OCI-LY1 (cell line): ENCODE data around the gene ANTKMT.

Experiments used
- H2AFZ ChIP-seq: fragments of 200-600 bp; sonication (generic), shearing (Covaris generic); 2 replicates; pipeline ENCODE4 v1.6.0; 2014; ENCODE audit warnings: antibody characterized with exemption, mild to moderate bottlenecking, low read length
- H3F3A ChIP-seq: fragments of 200-600 bp; sonication (generic), shearing (Covaris generic); 2 replicates; pipeline ENCODE4 v1.6.0; 2014; ENCODE audit warnings: mild to moderate bottlenecking, antibody characterized with exemption, low read length, moderate library complexity; ENCODE audit not compliant: insufficient read depth
- H3K27ac ChIP-seq: fragments of 200-600 bp; sonication (generic); 2 replicates; pipeline ENCODE4 v1.5.1; 2014; ENCODE audit warnings: low read length, mixed run types, mild to moderate bottlenecking, low read depth; ENCODE audit not compliant: poor library complexity, severe bottlenecking
- H3K27me3 ChIP-seq: fragments of 200-600 bp; sonication (generic); 2 replicates; pipeline ENCODE4 v1.6.0; 2014; ENCODE audit warnings: antibody characterized with exemption, mild to moderate bottlenecking, low read length, moderate library complexity; ENCODE audit not compliant: insufficient read depth
- H3K36me3 ChIP-seq: fragments of 200-600 bp; sonication (generic); 2 replicates; pipeline ENCODE4 v1.6.1; 2014; ENCODE audit warnings: mild to moderate bottlenecking, antibody characterized with exemption, low read length, moderate library complexity, mixed read lengths; ENCODE audit not compliant: insufficient read depth
- H3K4me1 ChIP-seq: fragments of 200-600 bp; sonication (generic); 2 replicates; pipeline ENCODE4 v1.5.1; 2014; ENCODE audit warnings: mild to moderate bottlenecking, low read length, moderate library complexity; ENCODE audit not compliant: insufficient read depth, severe bottlenecking
- H3K4me2 ChIP-seq: fragments of 200-600 bp; sonication (generic), shearing (Covaris generic); 2 replicates; pipeline ENCODE4 v1.6.1; 2014; ENCODE audit warnings: low read length
- H3K4me3 ChIP-seq: fragments of 200-600 bp; sonication (generic); 2 replicates; pipeline ENCODE4 v1.5.1; 2014; ENCODE audit warnings: low read length, low read depth, mild to moderate bottlenecking, mixed read lengths; ENCODE audit not compliant: poor library complexity, severe bottlenecking
- H3K79me2 ChIP-seq: fragments of 200-600 bp; shearing (Covaris generic); 2 replicates; pipeline ENCODE4 v1.6.1; 2016; ENCODE audit warnings: mixed run types, low read length, mixed read lengths; ENCODE audit not compliant: insufficient read depth
- H3K9ac ChIP-seq: fragments of 200-600 bp; sonication (generic), shearing (Covaris generic); 2 replicates; pipeline ENCODE4 v1.6.1; 2014; ENCODE audit warnings: mild to moderate bottlenecking, low read length, mixed read lengths
- H3K9me2 ChIP-seq: fragments of 200-600 bp; sonication (generic), shearing (Covaris generic); 2 replicates; pipeline ENCODE4 v1.6.1; 2014; ENCODE audit warnings: low read depth, mild to moderate bottlenecking, low read length, mixed read lengths
- H3K9me3 ChIP-seq: fragments of 200-600 bp; shearing (Covaris generic); 2 replicates; pipeline ENCODE4 v1.6.1; 2014; ENCODE audit warnings: low read length, mixed read lengths
- H4K20me1 ChIP-seq: fragments of 200-600 bp; sonication (generic), shearing (Covaris generic); 2 replicates; pipeline ENCODE4 v1.6.0; 2016; ENCODE audit warnings: mild to moderate bottlenecking, low read length; ENCODE audit not compliant: insufficient read depth
- EZH2 ChIP-seq: fragments of 200-600 bp; sonication (generic), shearing (Covaris generic); IDR thresholded peaks from 2 replicates; pipeline ENCODE4 v1.8.0; 2017; ENCODE audit warnings: borderline replicate concordance, mixed run types, mild to moderate bottlenecking, antibody characterized with exemption, low read length, moderate library complexity, mixed read lengths
- TF ChIP-seq, protein P1 (sequence below): fragments of 200-600 bp; sonication (generic), shearing (Covaris generic); IDR thresholded peaks from 2 replicates; pipeline ENCODE4 v1.5.1; 2017; ENCODE audit warnings: mild to moderate bottlenecking, antibody characterized with exemption, low read length, moderate library complexity, mixed read lengths

ANTKMT gene

DNA sequence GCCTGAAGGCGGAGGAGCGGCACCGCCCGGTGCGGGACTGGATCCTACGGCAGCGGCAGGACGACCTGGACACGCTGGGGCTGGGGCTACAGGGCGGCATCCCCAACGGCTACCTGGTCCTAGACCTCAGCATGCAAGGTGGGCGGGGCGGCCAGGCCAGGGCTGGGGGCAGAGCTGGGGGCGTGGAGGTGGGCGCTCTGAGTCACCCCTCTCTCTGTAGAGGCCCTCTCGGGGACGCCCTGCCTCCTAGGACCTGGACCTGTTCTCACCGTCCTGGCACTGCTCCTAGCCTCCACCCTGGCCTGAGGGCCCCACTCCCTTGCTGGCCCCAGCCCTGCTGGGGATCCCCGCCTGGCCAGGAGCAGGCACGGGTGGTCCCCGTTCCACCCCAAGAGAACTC, 47.5 kb downstream of the ANTKMT start:
- TF ChIP-seq, protein P1, sequence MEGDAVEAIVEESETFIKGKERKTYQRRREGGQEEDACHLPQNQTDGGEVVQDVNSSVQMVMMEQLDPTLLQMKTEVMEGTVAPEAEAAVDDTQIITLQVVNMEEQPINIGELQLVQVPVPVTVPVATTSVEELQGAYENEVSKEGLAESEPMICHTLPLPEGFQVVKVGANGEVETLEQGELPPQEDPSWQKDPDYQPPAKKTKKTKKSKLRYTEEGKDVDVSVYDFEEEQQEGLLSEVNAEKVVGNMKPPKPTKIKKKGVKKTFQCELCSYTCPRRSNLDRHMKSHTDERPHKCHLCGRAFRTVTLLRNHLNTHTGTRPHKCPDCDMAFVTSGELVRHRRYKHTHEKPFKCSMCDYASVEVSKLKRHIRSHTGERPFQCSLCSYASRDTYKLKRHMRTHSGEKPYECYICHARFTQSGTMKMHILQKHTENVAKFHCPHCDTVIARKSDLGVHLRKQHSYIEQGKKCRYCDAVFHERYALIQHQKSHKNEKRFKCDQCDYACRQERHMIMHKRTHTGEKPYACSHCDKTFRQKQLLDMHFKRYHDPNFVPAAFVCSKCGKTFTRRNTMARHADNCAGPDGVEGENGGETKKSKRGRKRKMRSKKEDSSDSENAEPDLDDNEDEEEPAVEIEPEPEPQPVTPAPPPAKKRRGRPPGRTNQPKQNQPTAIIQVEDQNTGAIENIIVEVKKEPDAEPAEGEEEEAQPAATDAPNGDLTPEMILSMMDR, result no peak
- no peak for TF ChIP-seq EZH2
- H3K4me1 ChIP-seq, result no peaks in the 10 kb centered on the region
- no peak overlapping the region for H2AFZ ChIP-seq
- H3K9ac ChIP-seq, result no peak overlapping the region
- no peaks in the 10 kb centered on the region for H4K20me1 ChIP-seq
- no peaks in the 10 kb centered on the region for H3K9me2 ChIP-seq
- H3K36me3 ChIP-seq, result no peaks in the 10 kb centered on the region
- H3K9me3 ChIP-seq, result no peaks in the 10 kb centered on the region
- no peaks in the 10 kb centered on the region for H3K27me3 ChIP-seq
- no peak overlapping the region for H3K4me3 ChIP-seq
- no peaks in the 10 kb centered on the region for H3K79me2 ChIP-seq
- H3F3A ChIP-seq, result no peaks in the 10 kb centered on the region
- H3K4me2 ChIP-seq, result no peak overlapping the region
- H3K27ac ChIP-seq, result no peak overlapping the region

DNA sequence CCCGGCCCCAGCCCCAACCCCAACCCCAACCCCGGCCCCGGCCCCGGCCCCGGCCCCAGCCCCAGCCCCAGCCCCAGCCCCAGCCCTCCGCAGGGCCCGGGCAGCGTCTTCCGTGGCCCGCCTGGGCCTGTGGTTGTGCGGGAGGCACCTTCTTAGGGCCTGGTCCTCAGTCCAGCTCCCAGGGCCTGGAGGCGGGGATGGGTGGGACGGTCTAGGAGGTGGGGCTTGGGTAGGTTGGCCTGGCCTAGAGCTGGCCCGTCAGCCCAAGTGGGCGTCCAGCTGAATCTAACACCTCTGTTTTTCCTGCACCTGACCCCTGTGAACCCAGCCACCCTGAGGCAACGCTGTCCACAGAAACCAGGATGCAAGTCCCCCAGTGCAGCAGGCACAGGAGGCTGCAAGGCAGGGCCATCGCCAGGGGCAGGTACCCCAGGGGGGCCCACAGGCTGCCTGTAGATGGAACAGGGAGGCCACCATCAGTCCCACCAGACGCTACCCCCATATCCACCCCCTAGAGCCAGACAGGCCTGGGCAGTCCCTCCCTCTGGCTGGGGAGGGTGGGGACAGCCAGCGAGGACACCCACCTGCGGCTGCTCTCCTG, 48.3 kb downstream of the ANTKMT start:
- no peak overlapping the region for H3K27ac ChIP-seq
- H4K20me1 ChIP-seq, result no peaks in the 10 kb centered on the region

DNA sequence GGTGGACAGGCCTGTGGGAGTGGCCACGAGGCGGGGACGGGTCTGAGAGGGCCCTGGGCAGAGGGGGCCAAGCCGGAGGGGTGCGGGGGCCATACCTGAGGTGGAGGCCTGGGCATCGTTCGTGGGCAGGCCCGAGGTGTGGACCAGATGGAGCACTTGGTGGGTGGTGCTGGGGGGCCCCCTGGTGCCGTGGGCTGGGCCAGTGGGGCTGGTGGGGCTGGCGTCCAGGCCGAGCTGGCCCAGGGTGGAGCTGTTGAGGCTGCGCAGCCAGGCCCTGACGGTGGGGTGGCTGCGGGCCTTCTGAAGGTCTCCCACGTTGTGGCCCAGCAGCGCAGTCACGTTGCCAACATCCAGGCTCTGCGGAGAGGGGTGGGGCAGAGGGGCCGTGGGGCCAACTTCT, 49.0 kb downstream of the ANTKMT start:
- no peaks in the 10 kb centered on the region for H3K36me3 ChIP-seq
- no peak overlapping the region for H3K4me2 ChIP-seq
- H3K4me3 ChIP-seq, result no peak overlapping the region
- H3K9ac ChIP-seq, result no peak overlapping the region
- TF ChIP-seq, protein P1, result no peak
- TF ChIP-seq EZH2, result no peak
- H3K27me3 ChIP-seq, result no peaks in the 10 kb centered on the region
- H3F3A ChIP-seq, result no peaks in the 10 kb centered on the region
- no peaks in the 10 kb centered on the region for H3K4me1 ChIP-seq
- H4K20me1 ChIP-seq, result no peaks in the 10 kb centered on the region
- H2AFZ ChIP-seq, result no peak overlapping the region
- H3K79me2 ChIP-seq, result no peaks in the 10 kb centered on the region
- H3K27ac ChIP-seq, result no peak overlapping the region
- no peaks in the 10 kb centered on the region for H3K9me2 ChIP-seq
- H3K9me3 ChIP-seq, result no peaks in the 10 kb centered on the region

More for the DNA sequence above, 48.3 kb downstream of the ANTKMT start:
- no peak for TF ChIP-seq EZH2
- TF ChIP-seq, protein P1, result no peak
- no peak overlapping the region for H2AFZ ChIP-seq
- H3K9me2 ChIP-seq, result no peaks in the 10 kb centered on the region
- H3K36me3 ChIP-seq, result no peaks in the 10 kb centered on the region
- no peaks in the 10 kb centered on the region for H3K9me3 ChIP-seq
- H3K27me3 ChIP-seq, result no peaks in the 10 kb centered on the region
- no peak overlapping the region for H3K9ac ChIP-seq
- H3K4me2 ChIP-seq, result no peak overlapping the region
- H3K4me3 ChIP-seq, result no peak overlapping the region
- no peaks in the 10 kb centered on the region for H3K79me2 ChIP-seq
- no peaks in the 10 kb centered on the region for H3F3A ChIP-seq
- no peaks in the 10 kb centered on the region for H3K4me1 ChIP-seq
